Caco-2 (cell line): ENCODE data around the gene ELL. TPM values are rescaled to one million over a fixed set of nuclear protein-coding genes. Genes with fewer than 3 reads are reported as not detected.

Source experiments
- BruUV-seq: library from RNA; stranded (reverse); fragments of 400-500 nt; replicated peaks from 2 replicates; lab custom pipeline; 2021; lab: Mats Ljungman, UMichigan
- CTCF ChIA-PET: fragments of 300-600 bp; sonication (Branson Sonifier 250); formaldehyde crosslinking; loops from one replicate; lab custom pipeline; 2022; ENCODE audit warnings: antibody characterized with exemption; lab: Charles Lee
- POLR2A ChIA-PET: fragments of 300-600 bp; sonication (Branson Sonifier 250); formaldehyde crosslinking; loops from one replicate; lab custom pipeline; 2022; ENCODE audit warnings: antibody characterized with exemption; lab: Charles Lee
- DNase-seq, 2 experiments: peaks; one replicate each; pipeline versions ENCODE4 v3.0.0 to v3.0.0-alpha.2; 2020 to 2022
- H3K27me3 ChIP-seq: replicated peaks from 2 replicates; pipeline ENCODE4 v1.6.0; 2011; ENCODE audit warnings: low read length; ENCODE audit not compliant: control insufficient read depth, insufficient read depth
- H3K36me3 ChIP-seq: 2 replicates; pipeline ENCODE4 v1.5.1; 2011; ENCODE audit warnings: low read length; ENCODE audit not compliant: control insufficient read depth, insufficient read depth
- H3K4me1 ChIP-seq: fragments of 250-450 bp; sonication (Bioruptor Pico); 2 replicates; pipeline ENCODE4 v1.5.1; 2020; ENCODE audit warnings: mild to moderate bottlenecking
- H3K4me3 ChIP-seq: 2 replicates; pipeline ENCODE4 v1.5.1; 2011; ENCODE audit warnings: low read depth, mild to moderate bottlenecking, control low read depth, low read length
- H3K9me3 ChIP-seq: fragments of 250-450 bp; sonication (Bioruptor Pico); 2 replicates; pipeline ENCODE4 v1.5.1; 2020; ENCODE audit warnings: mild to moderate bottlenecking, moderate library complexity
- H3K27ac Mint-ChIP-seq: one replicate; pipeline ENCODE4 v1.8.0; 2022; ENCODE audit warnings: mixed read lengths; ENCODE audit not compliant: unreplicated experiment
- H3K27me3 Mint-ChIP-seq: one replicate; pipeline ENCODE4 v1.8.0; 2022; ENCODE audit warnings: mixed read lengths; ENCODE audit not compliant: insufficient read depth, unreplicated experiment
- H3K36me3 Mint-ChIP-seq: one replicate; pipeline ENCODE4 v1.8.0; 2022; ENCODE audit warnings: mild to moderate bottlenecking, mixed read lengths; ENCODE audit not compliant: insufficient read depth, unreplicated experiment
- H3K4me1 Mint-ChIP-seq: one replicate; pipeline ENCODE4 v1.8.0; 2022; ENCODE audit warnings: low read depth, mixed read lengths; ENCODE audit not compliant: unreplicated experiment
- H3K4me3 Mint-ChIP-seq: one replicate; pipeline ENCODE4 v1.8.0; 2022; ENCODE audit warnings: mild to moderate bottlenecking, moderate library complexity, mixed read lengths; ENCODE audit not compliant: unreplicated experiment
- H3K9me3 Mint-ChIP-seq: one replicate; pipeline ENCODE4 v1.8.0; 2022; ENCODE audit warnings: mixed read lengths; ENCODE audit not compliant: unreplicated experiment
- intact Hi-C: fragments of 100-400 bp; cut with micrococcal nuclease; formaldehyde crosslinking; loops from one replicate; pipeline ENCODE4 v1.10.0; 2022; ENCODE audit not compliant: unreplicated experiment
- total RNA-seq: library from RNA; stranded (reverse); gene quantifications from 2 replicates; pipeline ENCODE4 v1.2.3, GENCODE V29; 2022
- TF ChIP-seq, protein P1 (sequence below), 2 experiments: fragments of 200-600 bp in 1 of 2; IDR thresholded peaks; 1 replicate in 1 of 2; 2 replicates in 1 of 2; pipeline versions ENCODE4 v1.5.1 to v1.8.0; 2011 to 2022; ENCODE audit warnings: antibody characterized with exemption in 1 of 2, control low read depth in 1 of 2, inconsistent platforms in 1 of 2, low read depth in 1 of 2, low read length in 1 of 2, mild to moderate bottlenecking in 1 of 2, moderate library complexity in 1 of 2; ENCODE audit not compliant: insufficient read depth in 1 of 2, severe bottlenecking in 1 of 2, unreplicated experiment in 1 of 2

ELL gene
- total RNA-seq, 1 experiment from 2014 or later: 12.1 TPM

GRCh38 chr19:18503971-18504885 is 17.6 kb downstream of the ELL start:
- Mint-ChIP-seq H3K27ac (no peak overlapping the region), H3K27me3 (no peaks in the 10 kb centered on the region), H3K4me3 (peak overlapping the region; percentile 5), H3K4me1 (peaks cover 33% of the 10 kb centered on the region), H3K36me3 (peaks cover 6% of the 10 kb centered on the region), H3K9me3 (no peaks in the 10 kb centered on the region)
- H3K4me1 ChIP-seq: peaks cover 43% of the 10 kb centered on the region
- peak; percentile 80 to 81 for DNase-seq
- H3K36me3 ChIP-seq: no peaks in the 10 kb centered on the region
- H3K27me3 ChIP-seq: no peaks in the 10 kb centered on the region
- TF ChIP-seq, protein P1, sequence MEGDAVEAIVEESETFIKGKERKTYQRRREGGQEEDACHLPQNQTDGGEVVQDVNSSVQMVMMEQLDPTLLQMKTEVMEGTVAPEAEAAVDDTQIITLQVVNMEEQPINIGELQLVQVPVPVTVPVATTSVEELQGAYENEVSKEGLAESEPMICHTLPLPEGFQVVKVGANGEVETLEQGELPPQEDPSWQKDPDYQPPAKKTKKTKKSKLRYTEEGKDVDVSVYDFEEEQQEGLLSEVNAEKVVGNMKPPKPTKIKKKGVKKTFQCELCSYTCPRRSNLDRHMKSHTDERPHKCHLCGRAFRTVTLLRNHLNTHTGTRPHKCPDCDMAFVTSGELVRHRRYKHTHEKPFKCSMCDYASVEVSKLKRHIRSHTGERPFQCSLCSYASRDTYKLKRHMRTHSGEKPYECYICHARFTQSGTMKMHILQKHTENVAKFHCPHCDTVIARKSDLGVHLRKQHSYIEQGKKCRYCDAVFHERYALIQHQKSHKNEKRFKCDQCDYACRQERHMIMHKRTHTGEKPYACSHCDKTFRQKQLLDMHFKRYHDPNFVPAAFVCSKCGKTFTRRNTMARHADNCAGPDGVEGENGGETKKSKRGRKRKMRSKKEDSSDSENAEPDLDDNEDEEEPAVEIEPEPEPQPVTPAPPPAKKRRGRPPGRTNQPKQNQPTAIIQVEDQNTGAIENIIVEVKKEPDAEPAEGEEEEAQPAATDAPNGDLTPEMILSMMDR (IDR thresholded peaks at IDR 0.05; ENCODE audit: insufficient read depth in 1 of 2, low read depth in 1 of 2, low read length in 1 of 2, severe bottlenecking in 1 of 2, unreplicated experiment in 1 of 2): no peak
- H3K4me3 ChIP-seq: no peak overlapping the region
- H3K9me3 ChIP-seq: no peaks in the 10 kb centered on the region
- BruUV-seq: no TSS peak
- ChIA-PET POLR2A (interaction anchor here (0.6 to 0.9 kb wide), 2 partner anchors 17 to 1177 kb away, joined by 3 read pairs; partner anchors contain the start of gene ELL), CTCF (interaction anchor here (0.6 to 1.0 kb wide), 4 partner anchors 15 to 24 kb away, joined by 3 to 5 read pairs (median 4); partner anchors contain the start of gene ELL)
- intact Hi-C loops: loop anchor here (1.0 kb wide), 1 partner anchor 16 kb away; no protein-coding TSS in a partner anchor

- H3K4me1 Mint-ChIP-seq: peaks cover 33% of the 10 kb centered on the region
- H3K4me3 Mint-ChIP-seq: no peak overlapping the region
- peaks cover 6% of the 10 kb centered on the region for H3K36me3 Mint-ChIP-seq
- Histone ChIP-seq H3K4me3 (no peak overlapping the region), H3K9me3 (no peaks in the 10 kb centered on the region), H3K4me1 (peaks cover 40% of the 10 kb centered on the region), H3K36me3 (no peaks in the 10 kb centered on the region), H3K27me3 (no peaks in the 10 kb centered on the region)
- no peaks in the 10 kb centered on the region for H3K27me3 Mint-ChIP-seq
- intact Hi-C loops: no loop called here
- POLR2A ChIA-PET: no interaction called here
- no peak for DNase-seq
- TF ChIP-seq, protein P1 (IDR thresholded peaks at IDR 0.05; ENCODE audit: insufficient read depth in 1 of 2, low read depth in 1 of 2, low read length in 1 of 2, severe bottlenecking in 1 of 2, unreplicated experiment in 1 of 2): no peak
- no peaks in the 10 kb centered on the region for H3K9me3 Mint-ChIP-seq
- CTCF ChIA-PET: interaction anchor here (0.6 to 0.9 kb wide), 2 partner anchors 15 to 25 kb away, joined by 3 to 5 read pairs; no protein-coding TSS in a partner anchor
- BruUV-seq: no TSS peak
- H3K27ac Mint-ChIP-seq: no peak overlapping the region
These were observed 18.4 kb downstream of the ELL start for GRCh38 chr19:18503337-18503970.

DNA sequence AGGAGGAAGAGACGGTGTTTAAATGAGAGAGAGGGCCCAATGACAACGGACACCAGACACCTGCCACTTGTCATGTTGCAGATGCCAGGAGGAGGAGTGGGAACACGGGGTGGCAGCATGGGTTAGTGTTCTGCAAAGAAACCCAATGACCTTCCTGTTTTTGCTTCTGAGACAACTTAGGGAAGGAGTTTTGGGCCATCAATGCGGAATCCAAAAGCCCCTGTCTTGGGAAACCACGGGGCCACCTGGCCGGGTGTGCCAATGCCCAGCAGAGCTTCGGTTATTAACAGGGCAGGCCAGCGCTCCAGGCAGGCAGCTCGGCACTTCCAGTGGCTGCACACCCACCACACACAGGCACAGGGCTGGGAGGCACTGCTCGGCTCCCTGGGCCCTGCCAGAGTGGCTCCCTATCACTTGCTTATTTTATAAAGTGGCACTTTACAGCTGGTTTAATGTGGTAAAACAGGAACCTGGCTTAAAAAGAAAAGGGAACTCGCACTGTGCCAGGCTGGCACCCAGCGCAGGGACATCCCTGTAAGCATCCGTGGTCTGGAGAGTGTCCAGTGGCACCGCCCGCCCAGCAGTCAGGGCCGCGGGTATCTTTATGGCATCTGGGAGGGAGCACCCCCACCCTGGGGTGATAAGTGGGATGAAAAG is 19.1 kb downstream of the ELL start:
- Histone ChIP-seq H3K36me3 (no peaks in the 10 kb centered on the region), H3K4me3 (no peak overlapping the region), H3K9me3 (no peaks in the 10 kb centered on the region), H3K27me3 (no peaks in the 10 kb centered on the region), H3K4me1 (peaks cover 33% of the 10 kb centered on the region)
- no peaks in the 10 kb centered on the region for H3K27me3 Mint-ChIP-seq
- no peak overlapping the region for H3K4me3 Mint-ChIP-seq
- ChIA-PET POLR2A (no interaction called here), CTCF (interaction anchor here (0.9 kb wide), 1 partner anchor 14 kb away, joined by 5 read pairs; no protein-coding TSS in a partner anchor)
- no peak overlapping the region for H3K27ac Mint-ChIP-seq
- intact Hi-C loops: no loop called here
- H3K4me1 Mint-ChIP-seq: peaks cover 32% of the 10 kb centered on the region
- H3K36me3 Mint-ChIP-seq: peaks cover 6% of the 10 kb centered on the region
- no peaks in the 10 kb centered on the region for H3K9me3 Mint-ChIP-seq
- no TSS peak for BruUV-seq
- DNase-seq: no peak
- TF ChIP-seq, protein P1 (IDR thresholded peaks at IDR 0.05; ENCODE audit: insufficient read depth in 1 of 2, low read depth in 1 of 2, low read length in 1 of 2, severe bottlenecking in 1 of 2, unreplicated experiment in 1 of 2): no peak
